ENCODE measurements around the gene ABCA1. TPM values are rescaled to one million over a fixed set of nuclear protein-coding genes. Genes with fewer than 3 reads are reported as not detected.
A peak's percentile ranks its signal among the peaks of the same experiment; 100 is the strongest.

ABCA1 gene
- total RNA-seq, 2 donors from 2014 or later = 23.5 to 32.9 TPM

GRCh38 chr9:104748359-104749031, 179.5 kb downstream of the ABCA1 start:
- intact Hi-C loops (cut with DNase I) = no loop called here
- DNase-seq (ENCODE audit: low spot score) = no peak

- peak; percentile 97 for DNase-seq (ENCODE audit: low spot score)
- intact Hi-C loops (cut with DNase I) = no loop called here
Measured at GRCh38 chr9:104747565-104748358, 180.2 kb downstream of the ABCA1 start, which contains the start of gene NIPSNAP3A. NIPSNAP3A (plus strand) TSS chr9:104747683; CDS start chr9:104747793, 110 bp downstream.

GRCh38 chr9:104747245-104747564, 180.8 kb downstream of the ABCA1 start:
- intact Hi-C loops (cut with DNase I) = no loop called here
- DNase-seq (ENCODE audit: low spot score) = no peak

- DNase-seq (ENCODE audit: low spot score) = no peak
- intact Hi-C loops (cut with DNase I) = no loop called here
Measured at GRCh38 chr9:104746798-104747197, 181.2 kb downstream of the ABCA1 start.

GRCh38 chr9:104746285-104746684, 181.7 kb downstream of the ABCA1 start:
- DNase-seq (ENCODE audit: low spot score) = no peak
- intact Hi-C loops (cut with DNase I) = no loop called here

GRCh38 chr9:104745852-104746251, 182.1 kb downstream of the ABCA1 start:
- intact Hi-C loops (cut with DNase I) = no loop called here

GRCh38 chr9:104743376-104743985, 184.5 kb downstream of the ABCA1 start:
- intact Hi-C loops (cut with DNase I) = no loop called here

More at GRCh38 chr9:104745852-104746251, 182.1 kb downstream of the ABCA1 start:
- DNase-seq (ENCODE audit: low spot score) = no peak

GRCh38 chr9:104740621-104741020, 187.3 kb downstream of the ABCA1 start:
- intact Hi-C loops (cut with DNase I) = no loop called here
- no peak for DNase-seq (ENCODE audit: low spot score)

More at GRCh38 chr9:104743376-104743985, 184.5 kb downstream of the ABCA1 start:
- no peak for DNase-seq (ENCODE audit: low spot score)

GRCh38 chr9:104738452-104738851, 189.5 kb downstream of the ABCA1 start:
- no peak for DNase-seq (ENCODE audit: low spot score)
- intact Hi-C loops (cut with DNase I) = no loop called here

Other genes with a start within 250 kb of the ABCA1 start
- not detected for gene OR13D1, start 233.6 kb downstream of the ABCA1 start, total RNA-seq
- gene NIPSNAP3A, start 180.5 kb downstream of the ABCA1 start, total RNA-seq = 10 to 100 TPM; 28.2 to 28.3 TPM
- gene NIPSNAP3B, start 164.0 kb downstream of the ABCA1 start, total RNA-seq = 1 to 10 TPM; 4.3 to 6.2 TPM

Measured in posterior vena cava (tissue), 2 donors.